ENCODE measurements around the gene MBTPS1. TPM values are rescaled to one million over a fixed set of nuclear protein-coding genes. Genes with fewer than 3 reads are reported as not detected.
A peak's percentile ranks its signal among the peaks of the same experiment; 100 is the strongest.

Gene MBTPS1
- 10 to 100 TPM; 34.9 to 49.6 (median 48.0) TPM for polyA plus RNA-seq

DNA sequence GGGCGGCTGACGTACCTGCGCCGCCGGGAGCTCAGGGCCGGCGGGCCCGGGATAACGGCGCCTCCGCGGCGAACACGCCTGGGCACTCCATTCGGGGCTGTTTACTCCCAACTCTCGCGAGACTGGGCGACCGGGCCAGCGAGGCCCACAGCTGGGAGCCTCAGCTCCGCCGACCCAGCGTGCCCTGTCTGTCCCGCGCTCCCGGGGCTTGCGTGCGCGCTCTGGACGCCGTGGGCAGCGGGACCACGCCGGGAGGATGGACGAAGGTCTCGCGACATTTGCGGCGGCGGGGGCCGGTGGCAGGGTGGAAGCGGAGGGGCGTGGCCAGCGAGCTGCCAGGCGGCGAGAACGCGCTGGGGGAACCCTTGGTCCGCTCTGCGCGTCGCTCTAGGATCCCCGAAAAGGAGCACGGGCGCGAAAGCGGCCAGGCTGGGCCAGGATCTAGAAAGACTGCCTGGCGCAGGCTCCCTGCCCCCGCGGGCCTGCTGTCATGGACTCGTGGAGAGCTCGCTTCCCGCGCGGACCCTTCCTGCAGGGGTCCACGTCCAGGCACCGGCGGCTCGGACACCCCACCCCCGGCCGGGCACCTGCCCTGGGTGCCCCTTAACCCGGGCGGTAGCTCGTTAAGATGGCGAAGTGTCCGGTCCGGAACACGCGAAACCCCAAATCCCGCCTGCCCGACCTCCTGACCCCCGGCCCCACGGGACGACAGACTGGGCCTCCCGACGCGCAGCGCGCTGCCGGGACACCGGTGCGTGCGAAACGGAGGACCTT, at the start of gene MBTPS1:
Gene MBTPS1, minus strand, starts transcription at position 223 of the 774 bp plus-strand sequence. CDS start 15,159 bp downstream, outside the sequence.
- DNase-seq, result peak; percentile 99
- Mint-ChIP-seq H3K27me3 (ENCODE audit: low read depth in 3 of 3) (peaks cover 3 to 8% (median 7%) of the 10 kb centered on the region in 3 donors), H3K4me3 (peak within 1 kb of the TSS; percentile 91 to 96 (median 92)), H3K9me3 (no peaks in the 10 kb centered on the region), H3K36me3 (no peaks in the 10 kb centered on the region), H3K27ac (peak within 1 kb of the TSS; percentile 93 to 97 (median 96)), H3K4me1 (peaks cover 23 to 26% of the 10 kb centered on the region in 2 donors)

DNA sequence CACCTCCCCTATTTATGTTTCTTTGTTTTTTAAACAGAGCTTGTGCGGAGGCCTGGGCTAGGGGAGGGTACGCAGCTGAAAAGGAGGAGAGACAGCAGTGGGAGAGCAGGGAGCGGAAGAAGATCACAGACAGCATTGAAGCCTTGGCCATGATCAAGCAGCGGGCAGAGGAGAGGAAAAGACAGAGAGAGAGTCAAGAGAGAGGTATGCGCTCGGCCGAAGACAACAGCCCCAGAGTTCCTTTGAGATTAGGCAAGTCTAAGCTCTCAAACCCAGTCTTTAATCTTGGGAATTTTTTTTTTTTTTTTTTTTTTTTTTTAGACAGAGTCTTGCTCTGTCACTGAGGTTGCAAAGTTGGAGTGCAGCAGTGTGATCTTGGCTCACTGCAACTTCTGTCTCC, 49.0 kb upstream of the MBTPS1 start:
- no peak overlapping the region for H3K27ac Mint-ChIP-seq

GRCh38 chr16:84161801-84162200, 45.1 kb upstream of the MBTPS1 start:
- H3K4me1 Mint-ChIP-seq, result no peaks in the 10 kb centered on the region
- DNase-seq, result no peak
- peaks cover 0 to 2% (median 0%) of the 10 kb centered on the region in 6 donors for H3K9me3 Mint-ChIP-seq
- no peak overlapping the region for H3K27ac Mint-ChIP-seq
- H3K36me3 Mint-ChIP-seq, result no peaks in the 10 kb centered on the region
- peaks cover 0 to 18% (median 11%) of the 10 kb centered on the region in 3 donors for H3K27me3 Mint-ChIP-seq (ENCODE audit: low read depth in 3 of 3)
- no peak overlapping the region for H3K4me3 Mint-ChIP-seq

More for the DNA sequence above, 49.0 kb upstream of the MBTPS1 start:
- DNase-seq, result no peak
- Mint-ChIP-seq H3K27me3 (ENCODE audit: low read depth in 3 of 3) (peaks cover 5 to 19% (median 7%) of the 10 kb centered on the region in 3 donors), H3K4me3 (no peak overlapping the region), H3K9me3 (peaks cover 0 to 2% (median 0%) of the 10 kb centered on the region in 6 donors), H3K4me1 (no peaks in the 10 kb centered on the region), H3K36me3 (no peaks in the 10 kb centered on the region)

- Mint-ChIP-seq H3K4me3 (no peak overlapping the region), H3K27ac (no peak overlapping the region), H3K36me3 (no peaks in the 10 kb centered on the region), H3K4me1 (no peaks in the 10 kb centered on the region), H3K27me3 (ENCODE audit: low read depth in 3 of 3) (peaks cover 0 to 17% (median 11%) of the 10 kb centered on the region in 3 donors), H3K9me3 (peaks cover 0 to 2% (median 0%) of the 10 kb centered on the region in 6 donors)
- no peak for DNase-seq
Measured at GRCh38 chr16:84161037-84161436, 44.3 kb upstream of the MBTPS1 start.

DNA sequence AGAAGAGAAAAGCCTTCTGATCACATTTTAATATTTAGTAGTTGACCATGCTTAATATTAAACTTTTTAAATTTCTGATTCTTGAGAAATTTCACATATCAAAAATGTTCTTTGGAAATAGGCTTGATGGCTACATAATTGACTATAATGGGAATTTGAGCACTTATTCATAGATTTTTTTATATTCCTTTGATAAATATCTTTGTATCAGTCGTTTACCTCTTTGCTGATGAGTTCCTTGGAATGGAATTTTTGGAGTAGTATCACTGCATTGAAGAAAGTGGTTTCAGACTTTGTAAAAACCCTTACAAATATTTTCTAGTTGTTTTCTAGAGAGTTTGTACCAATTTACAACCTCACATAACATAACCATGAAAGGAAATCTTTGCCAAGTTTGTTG, 43.1 kb upstream of the MBTPS1 start:
- Mint-ChIP-seq H3K4me1 (no peaks in the 10 kb centered on the region), H3K27ac (no peak overlapping the region), H3K9me3 (peaks cover 0 to 2% (median 0%) of the 10 kb centered on the region in 6 donors), H3K4me3 (no peak overlapping the region), H3K27me3 (ENCODE audit: low read depth in 3 of 3) (peaks cover 0 to 15% (median 13%) of the 10 kb centered on the region in 3 donors), H3K36me3 (no peaks in the 10 kb centered on the region)
- DNase-seq, result no peak

GRCh38 chr16:84159007-84159406, 42.3 kb upstream of the MBTPS1 start:
- no peak overlapping the region for H3K27ac Mint-ChIP-seq
- no peaks in the 10 kb centered on the region for H3K4me1 Mint-ChIP-seq
- no peaks in the 10 kb centered on the region for H3K36me3 Mint-ChIP-seq
- peaks cover 0 to 15% (median 11%) of the 10 kb centered on the region in 3 donors for H3K27me3 Mint-ChIP-seq (ENCODE audit: low read depth in 3 of 3)
- DNase-seq, result no peak
- peaks cover 0 to 2% (median 0%) of the 10 kb centered on the region in 6 donors for H3K9me3 Mint-ChIP-seq
- H3K4me3 Mint-ChIP-seq, result no peak overlapping the region

DNA sequence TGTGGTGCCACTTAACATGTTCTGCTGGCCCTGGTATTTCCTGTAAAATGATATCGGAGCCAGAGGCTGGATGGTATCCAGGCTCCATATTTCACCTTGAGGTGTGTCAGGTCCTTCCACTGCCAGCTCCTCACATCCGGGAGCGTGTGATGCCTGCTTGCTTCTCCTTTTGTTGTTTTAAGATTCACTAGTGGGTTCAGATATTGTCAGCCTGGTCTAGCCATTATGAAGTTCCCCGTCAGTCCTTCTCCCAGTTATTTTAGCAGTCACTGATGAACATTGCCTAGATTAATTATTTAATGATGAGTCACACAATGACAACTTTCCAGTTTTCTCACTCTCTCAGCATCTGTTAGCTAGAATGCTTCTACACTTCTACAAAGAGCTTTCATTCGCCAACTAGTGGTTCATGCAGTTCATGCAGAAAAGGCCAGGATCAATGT, 39.6 kb upstream of the MBTPS1 start:
- no peak for DNase-seq

GRCh38 chr16:84155771-84156170, 39.0 kb upstream of the MBTPS1 start:
- Mint-ChIP-seq H3K27ac (peak overlapping the region in 1 of 6 donors; percentile 52), H3K4me3 (no peak overlapping the region), H3K4me1 (no peaks in the 10 kb centered on the region), H3K9me3 (peaks cover 0 to 1% (median 0%) of the 10 kb centered on the region in 6 donors), H3K36me3 (no peaks in the 10 kb centered on the region), H3K27me3 (ENCODE audit: low read depth in 3 of 3) (peaks cover 0 to 12% (median 9%) of the 10 kb centered on the region in 3 donors)
- no peak for DNase-seq

More for the DNA sequence above, 39.6 kb upstream of the MBTPS1 start:
- H3K4me3 Mint-ChIP-seq, result no peak overlapping the region
- H3K27me3 Mint-ChIP-seq (ENCODE audit: low read depth in 3 of 3), result peaks cover 0 to 12% (median 9%) of the 10 kb centered on the region in 3 donors
- peaks cover 0 to 1% (median 0%) of the 10 kb centered on the region in 6 donors for H3K9me3 Mint-ChIP-seq
- no peak overlapping the region for H3K27ac Mint-ChIP-seq
- no peaks in the 10 kb centered on the region for H3K36me3 Mint-ChIP-seq
- no peaks in the 10 kb centered on the region for H3K4me1 Mint-ChIP-seq

GRCh38 chr16:84155226-84155625, 38.5 kb upstream of the MBTPS1 start:
- Mint-ChIP-seq H3K4me3 (no peak overlapping the region), H3K4me1 (no peaks in the 10 kb centered on the region), H3K27me3 (ENCODE audit: low read depth in 3 of 3) (peaks cover 0 to 10% (median 9%) of the 10 kb centered on the region in 3 donors), H3K9me3 (peaks cover 0 to 1% (median 0%) of the 10 kb centered on the region in 6 donors), H3K27ac (no peak overlapping the region), H3K36me3 (no peaks in the 10 kb centered on the region)
- no peak for DNase-seq

DNA sequence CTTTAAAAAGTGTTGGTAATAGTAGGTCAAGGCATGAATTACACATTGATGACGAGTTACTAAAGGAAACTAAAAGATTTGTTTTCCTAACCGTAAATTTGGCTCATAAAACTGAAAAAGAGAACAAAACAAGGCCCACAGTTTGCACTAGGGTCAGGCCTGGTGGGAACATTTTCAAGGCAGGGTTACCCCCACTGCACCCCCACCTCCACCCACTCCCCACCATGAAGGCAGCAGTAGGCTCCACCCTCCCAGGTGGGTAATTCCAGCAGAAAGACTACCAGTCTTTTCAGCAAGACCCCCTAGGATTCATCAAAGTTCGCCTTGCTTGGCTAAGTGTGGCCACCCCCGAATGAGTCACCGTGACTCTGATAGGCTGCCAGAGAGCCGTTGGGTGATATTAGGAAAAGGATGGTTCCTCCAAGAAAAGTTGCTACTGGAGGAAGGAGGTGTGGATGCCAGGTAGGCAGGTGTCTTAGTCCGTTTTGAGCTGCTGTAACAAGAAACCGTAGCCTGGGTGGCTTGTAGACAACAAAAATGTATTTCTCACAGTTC, 37.0 kb upstream of the MBTPS1 start:
- Mint-ChIP-seq H3K4me1 (no peaks in the 10 kb centered on the region), H3K27ac (no peak overlapping the region), H3K27me3 (ENCODE audit: low read depth in 3 of 3) (peaks cover 0 to 11% (median 3%) of the 10 kb centered on the region in 3 donors), H3K36me3 (no peaks in the 10 kb centered on the region), H3K4me3 (no peak overlapping the region), H3K9me3 (peaks cover 0 to 1% (median 0%) of the 10 kb centered on the region in 6 donors)
- DNase-seq, result no peak

GRCh38 chr16:84150926-84151325, 34.2 kb upstream of the MBTPS1 start:
- peaks cover under 1 to 5% (median 5%) of the 10 kb centered on the region in 3 donors for H3K27me3 Mint-ChIP-seq (ENCODE audit: low read depth in 3 of 3)
- no peak overlapping the region for H3K27ac Mint-ChIP-seq

GRCh38 chr16:84144859-84145639, 28.3 kb upstream of the MBTPS1 start, which contains the start of the genes DNAAF1 and HSDL1:
Gene DNAAF1, plus strand, starts transcription at chr16:84145308. Its CDS starts 133 bp downstream, at chr16:84145441.
Gene HSDL1, minus strand, starts transcription at chr16:84145177. Its CDS starts 13,856 bp downstream, at chr16:84131321.
- H3K27ac Mint-ChIP-seq, result peak within 1 kb of the TSS; percentile 73 to 94 (median 84)
- H3K27me3 Mint-ChIP-seq (ENCODE audit: low read depth in 3 of 3), result peaks cover 2 to 3% (median 3%) of the 10 kb centered on the region in 3 donors
- DNase-seq, result peak; percentile 93 to 95 (median 95)
- H3K4me1 Mint-ChIP-seq, result peaks cover 8 to 19% of the 10 kb centered on the region in 2 donors
- H3K4me3 Mint-ChIP-seq, result peak within 1 kb of the TSS; percentile 90 to 96 (median 94)
- no peaks in the 10 kb centered on the region for H3K9me3 Mint-ChIP-seq
- no peaks in the 10 kb centered on the region for H3K36me3 Mint-ChIP-seq

More at GRCh38 chr16:84150926-84151325, 34.2 kb upstream of the MBTPS1 start:
- no peak for DNase-seq
- H3K36me3 Mint-ChIP-seq, result no peaks in the 10 kb centered on the region
- no peak overlapping the region for H3K4me3 Mint-ChIP-seq
- peaks cover 0 to 2% of the 10 kb centered on the region in 2 donors for H3K4me1 Mint-ChIP-seq
- H3K9me3 Mint-ChIP-seq, result peaks cover 0 to 1% (median 0%) of the 10 kb centered on the region in 6 donors

DNA sequence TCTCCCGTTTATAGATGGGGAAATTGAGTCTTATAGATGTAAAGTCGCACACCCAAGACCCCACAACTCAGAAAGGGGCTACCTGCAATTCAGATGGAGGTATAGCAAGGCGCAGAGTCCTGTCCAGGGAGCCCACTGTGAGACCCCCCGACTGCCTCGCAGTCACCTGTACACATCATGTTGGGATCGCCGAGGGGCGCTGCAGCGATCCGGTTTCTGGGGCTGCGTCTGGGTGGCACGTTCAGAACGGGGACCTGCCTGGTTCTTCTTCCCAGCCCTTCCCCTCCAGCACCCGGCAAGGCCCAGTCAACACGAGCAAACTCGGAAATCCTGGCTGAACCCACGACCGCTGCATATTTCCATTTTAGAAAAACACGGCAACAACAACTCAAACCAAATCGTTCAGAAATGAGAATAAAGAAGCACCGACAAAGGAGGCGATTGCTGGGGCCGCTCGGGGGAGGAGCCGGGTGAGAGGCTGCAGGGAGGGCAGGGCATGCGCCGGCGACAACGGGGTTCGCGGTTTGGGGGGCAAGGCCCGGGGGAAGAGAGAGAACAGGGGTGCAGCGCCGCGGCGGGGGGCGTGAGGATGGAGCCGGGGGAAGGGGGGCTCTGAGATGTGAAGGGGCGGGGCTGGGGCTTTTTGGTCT, 27.6 kb upstream of the MBTPS1 start:
- DNase-seq, result peak; percentile 22 to 47 (median 31)
- Mint-ChIP-seq H3K4me1 (peaks cover 8 to 19% of the 10 kb centered on the region in 2 donors), H3K36me3 (no peaks in the 10 kb centered on the region), H3K4me3 (peak overlapping the region; percentile 90 to 96 (median 94)), H3K27me3 (ENCODE audit: low read depth in 3 of 3) (peaks cover 0 to 3% (median 2%) of the 10 kb centered on the region in 3 donors), H3K9me3 (no peaks in the 10 kb centered on the region), H3K27ac (peak overlapping the region; percentile 73 to 94 (median 84))

Data from immature natural killer cell (primary cell).